Astrocyte (in vitro differentiated cells and primary cell): ENCODE results near the gene ATP6V1F. TPM values are rescaled to one million over a fixed set of nuclear protein-coding genes. Genes with fewer than 3 reads are reported as not detected.
A peak's percentile ranks its signal among the peaks of the same experiment; 100 is the strongest.

Experiments used
- DNase-seq: peaks from one replicate; pipeline ENCODE4 v3.0.0-alpha.2; 2010; ENCODE audit warnings: low read depth
- FAIRE-seq: peaks from 2 replicates; lab custom pipeline; 2011; peaks lifted over from hg19 to GRCh38; lab: Jason Lieb, UNC
- H2AFZ ChIP-seq: 2 replicates; pipeline ENCODE4 v1.6.0; 2012; ENCODE audit warnings: low read depth, low read length, inconsistent platforms
- H3K27ac ChIP-seq: 2 replicates; pipeline ENCODE4 v1.5.1; 2011; ENCODE audit warnings: low read depth, low read length, inconsistent platforms
- H3K27me3 ChIP-seq: 2 replicates; pipeline ENCODE4 v1.6.0; 2011; ENCODE audit warnings: low read length, inconsistent platforms; ENCODE audit not compliant: insufficient read depth
- H3K36me3 ChIP-seq: 2 replicates; pipeline ENCODE4 v1.5.1; 2011; ENCODE audit warnings: low read length, inconsistent platforms; ENCODE audit not compliant: insufficient read depth
- H3K4me1 ChIP-seq: 2 replicates; pipeline ENCODE4 v1.5.1; 2011; ENCODE audit warnings: low read length, inconsistent platforms; ENCODE audit not compliant: insufficient read depth
- H3K4me2 ChIP-seq: 2 replicates; pipeline ENCODE4 v1.6.0; 2012; ENCODE audit warnings: low read length, inconsistent platforms
- H3K4me3 ChIP-seq: 2 replicates; pipeline ENCODE4 v1.5.1; 2011; ENCODE audit warnings: low read depth, mild to moderate bottlenecking, low read length, inconsistent platforms; ENCODE audit not compliant: insufficient read depth
- H3K79me2 ChIP-seq: 2 replicates; pipeline ENCODE4 v1.6.0; 2012; ENCODE audit warnings: mild to moderate bottlenecking, low read length, inconsistent platforms; ENCODE audit not compliant: insufficient read depth
- H3K9ac ChIP-seq: 2 replicates; pipeline ENCODE4 v1.6.0; 2012; ENCODE audit warnings: mild to moderate bottlenecking, low read length, inconsistent platforms
- H3K9me3 ChIP-seq: 2 replicates; pipeline ENCODE4 v1.5.1; 2012; ENCODE audit warnings: low read depth, mild to moderate bottlenecking, low read length, inconsistent platforms; ENCODE audit not compliant: insufficient read depth
- H4K20me1 ChIP-seq: 2 replicates; pipeline ENCODE4 v1.6.0; 2012; ENCODE audit warnings: low read length, inconsistent platforms; ENCODE audit not compliant: insufficient read depth
- H3K27ac Mint-ChIP-seq: one replicate; pipeline ENCODE4 v1.8.0; 2021; ENCODE audit warnings: mild to moderate bottlenecking, mixed read lengths; ENCODE audit not compliant: unreplicated experiment
- H3K27me3 Mint-ChIP-seq: one replicate; pipeline ENCODE4 v1.8.0; 2021; ENCODE audit warnings: low read depth, mixed read lengths; ENCODE audit not compliant: unreplicated experiment
- H3K36me3 Mint-ChIP-seq: one replicate; pipeline ENCODE4 v1.8.0; 2021; ENCODE audit warnings: low read depth, mixed read lengths; ENCODE audit not compliant: unreplicated experiment
- H3K4me1 Mint-ChIP-seq: one replicate; pipeline ENCODE4 v1.8.0; 2021; ENCODE audit warnings: low read depth, mixed read lengths; ENCODE audit not compliant: unreplicated experiment
- H3K4me3 Mint-ChIP-seq: one replicate; pipeline ENCODE4 v1.8.0; 2021; ENCODE audit warnings: mild to moderate bottlenecking, moderate library complexity, mixed read lengths; ENCODE audit not compliant: unreplicated experiment
- H3K9me3 Mint-ChIP-seq: one replicate; pipeline ENCODE4 v1.8.0; 2021; ENCODE audit warnings: mild to moderate bottlenecking, mixed read lengths; ENCODE audit not compliant: unreplicated experiment
- EZH2 ChIP-seq: IDR thresholded peaks from 2 replicates; pipeline ENCODE4 v1.6.1; 2012; ENCODE audit warnings: mild to moderate bottlenecking, low read length, inconsistent platforms; ENCODE audit not compliant: insufficient read depth
- total RNA-seq: library from RNA; stranded (reverse); gene quantifications from 2 replicates; pipeline ENCODE4 v1.2.1, GENCODE V29; 2021
- TF ChIP-seq, protein P1 (sequence below): IDR thresholded peaks from 2 replicates; pipeline ENCODE4 v1.5.1; 2011; ENCODE audit warnings: low read depth, mild to moderate bottlenecking, inconsistent platforms, low read length, moderate library complexity; ENCODE audit not compliant: insufficient read depth

ATP6V1F gene
- total RNA-seq, 1 donor from 2014 or later = 193 TPM

DNA sequence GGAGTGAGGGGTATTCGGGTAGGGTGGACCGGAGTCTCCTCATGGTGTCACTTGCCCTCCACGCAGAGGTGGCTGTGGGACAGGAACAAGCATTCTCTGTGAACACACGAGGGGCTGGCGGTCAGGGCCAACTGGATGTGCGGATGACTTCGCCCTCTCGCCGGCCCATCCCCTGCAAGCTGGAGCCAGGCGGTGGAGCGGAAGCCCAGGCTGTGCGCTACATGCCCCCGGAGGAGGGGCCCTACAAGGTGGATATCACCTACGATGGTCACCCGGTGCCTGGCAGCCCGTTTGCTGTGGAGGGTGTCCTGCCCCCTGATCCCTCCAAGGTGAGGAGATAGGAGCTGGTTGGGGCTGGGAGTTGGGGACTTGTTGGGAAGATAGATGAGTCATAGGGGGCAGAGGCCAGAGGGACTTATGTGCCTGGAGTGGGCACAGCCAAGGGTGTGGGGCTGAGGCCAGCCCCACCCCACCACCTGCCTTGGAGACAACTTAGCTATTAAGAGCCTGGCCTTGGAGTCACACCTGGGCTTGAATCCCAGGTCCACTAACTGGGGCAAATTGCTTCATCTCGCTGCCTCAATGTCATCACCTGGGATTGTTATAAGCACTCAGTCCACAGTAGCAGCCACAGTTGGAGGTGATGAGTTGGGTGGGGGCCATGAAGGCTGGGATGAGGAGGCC, 18.6 kb upstream of the ATP6V1F start:
- no peaks in the 10 kb centered on the region for H3K27me3 Mint-ChIP-seq
- Histone ChIP-seq H3K4me3 (no peak overlapping the region), H3K9me3 (no peaks in the 10 kb centered on the region), H3K9ac (no peak overlapping the region), H3K27ac (no peak overlapping the region), H3K27me3 (no peaks in the 10 kb centered on the region), H3K79me2 (peaks cover 33% of the 10 kb centered on the region), H2AFZ (no peak overlapping the region), H4K20me1 (peaks cover 94% of the 10 kb centered on the region), H3K4me2 (no peak overlapping the region), H3K4me1 (peaks cover 11% of the 10 kb centered on the region), H3K36me3 (peaks cover 69% of the 10 kb centered on the region)
- DNase-seq (no peak), FAIRE-seq (no peak)
- no peak for TF ChIP-seq EZH2
- TF ChIP-seq, protein P1, sequence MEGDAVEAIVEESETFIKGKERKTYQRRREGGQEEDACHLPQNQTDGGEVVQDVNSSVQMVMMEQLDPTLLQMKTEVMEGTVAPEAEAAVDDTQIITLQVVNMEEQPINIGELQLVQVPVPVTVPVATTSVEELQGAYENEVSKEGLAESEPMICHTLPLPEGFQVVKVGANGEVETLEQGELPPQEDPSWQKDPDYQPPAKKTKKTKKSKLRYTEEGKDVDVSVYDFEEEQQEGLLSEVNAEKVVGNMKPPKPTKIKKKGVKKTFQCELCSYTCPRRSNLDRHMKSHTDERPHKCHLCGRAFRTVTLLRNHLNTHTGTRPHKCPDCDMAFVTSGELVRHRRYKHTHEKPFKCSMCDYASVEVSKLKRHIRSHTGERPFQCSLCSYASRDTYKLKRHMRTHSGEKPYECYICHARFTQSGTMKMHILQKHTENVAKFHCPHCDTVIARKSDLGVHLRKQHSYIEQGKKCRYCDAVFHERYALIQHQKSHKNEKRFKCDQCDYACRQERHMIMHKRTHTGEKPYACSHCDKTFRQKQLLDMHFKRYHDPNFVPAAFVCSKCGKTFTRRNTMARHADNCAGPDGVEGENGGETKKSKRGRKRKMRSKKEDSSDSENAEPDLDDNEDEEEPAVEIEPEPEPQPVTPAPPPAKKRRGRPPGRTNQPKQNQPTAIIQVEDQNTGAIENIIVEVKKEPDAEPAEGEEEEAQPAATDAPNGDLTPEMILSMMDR = no peak
- H3K4me1 Mint-ChIP-seq = no peaks in the 10 kb centered on the region
- H3K27ac Mint-ChIP-seq = no peak overlapping the region
- H3K9me3 Mint-ChIP-seq = no peaks in the 10 kb centered on the region
- peaks cover 15% of the 10 kb centered on the region for H3K36me3 Mint-ChIP-seq
- no peak overlapping the region for H3K4me3 Mint-ChIP-seq

DNA sequence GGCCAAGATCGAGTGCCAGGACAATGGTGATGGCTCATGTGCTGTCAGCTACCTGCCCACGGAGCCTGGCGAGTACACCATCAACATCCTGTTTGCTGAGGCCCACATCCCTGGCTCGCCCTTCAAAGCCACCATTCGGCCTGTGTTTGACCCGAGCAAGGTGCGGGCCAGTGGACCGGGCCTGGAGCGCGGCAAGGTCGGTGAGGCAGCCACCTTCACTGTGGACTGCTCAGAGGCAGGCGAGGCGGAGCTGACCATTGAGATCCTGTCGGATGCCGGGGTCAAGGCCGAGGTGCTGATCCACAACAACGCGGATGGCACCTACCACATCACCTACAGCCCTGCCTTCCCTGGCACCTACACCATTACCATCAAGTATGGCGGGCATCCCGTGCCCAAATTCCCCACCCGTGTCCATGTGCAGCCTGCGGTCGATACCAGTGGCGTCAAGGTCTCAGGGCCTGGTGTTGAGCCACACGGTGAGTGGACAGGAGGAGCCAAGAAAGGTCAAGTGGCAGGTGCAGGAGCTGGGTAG, 17.8 kb upstream of the ATP6V1F start:
- Mint-ChIP-seq H3K27ac (peak overlapping the region; percentile 53), H3K4me3 (no peak overlapping the region), H3K36me3 (peaks cover 12% of the 10 kb centered on the region), H3K27me3 (no peaks in the 10 kb centered on the region), H3K4me1 (no peaks in the 10 kb centered on the region), H3K9me3 (no peaks in the 10 kb centered on the region)
- no peaks in the 10 kb centered on the region for H3K9me3 ChIP-seq
- peaks cover 93% of the 10 kb centered on the region for H4K20me1 ChIP-seq
- no peaks in the 10 kb centered on the region for H3K27me3 ChIP-seq
- H3K4me3 ChIP-seq = no peak overlapping the region
- peaks cover 71% of the 10 kb centered on the region for H3K36me3 ChIP-seq
- no peak overlapping the region for H3K27ac ChIP-seq
- no peak for TF ChIP-seq EZH2
- TF ChIP-seq, protein P1 = no peak
- no peak for DNase-seq
- peaks cover 27% of the 10 kb centered on the region for H3K79me2 ChIP-seq
- no peak for FAIRE-seq
- no peak overlapping the region for H2AFZ ChIP-seq
- no peak overlapping the region for H3K9ac ChIP-seq
- H3K4me2 ChIP-seq = no peak overlapping the region
- peaks cover 11% of the 10 kb centered on the region for H3K4me1 ChIP-seq

DNA sequence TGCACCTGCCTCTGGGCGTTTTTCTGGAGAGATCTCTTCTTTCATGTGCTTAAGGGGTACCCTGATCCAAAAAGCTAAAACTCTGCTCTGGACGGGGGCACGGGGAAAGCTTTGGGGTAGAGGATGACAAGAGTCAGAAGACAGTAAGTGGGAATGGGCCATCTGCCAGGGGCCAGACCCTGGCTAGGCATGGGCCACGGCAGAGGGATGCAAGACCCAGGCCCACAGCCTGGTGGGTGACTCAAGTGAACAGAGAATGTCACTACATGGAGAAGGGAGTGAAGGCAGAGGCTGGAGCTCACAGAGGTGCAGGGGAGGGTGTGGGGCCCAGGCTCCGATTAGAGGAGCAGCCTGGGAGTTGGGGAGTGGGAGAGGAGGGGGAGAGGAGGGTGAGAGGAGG, 17.2 kb upstream of the ATP6V1F start:
- no peaks in the 10 kb centered on the region for H3K27me3 ChIP-seq
- H3K79me2 ChIP-seq = peaks cover 25% of the 10 kb centered on the region
- Mint-ChIP-seq H3K27ac (no peak overlapping the region), H3K4me3 (no peak overlapping the region), H3K36me3 (peaks cover 15% of the 10 kb centered on the region), H3K27me3 (no peaks in the 10 kb centered on the region), H3K4me1 (no peaks in the 10 kb centered on the region), H3K9me3 (no peaks in the 10 kb centered on the region)
- no peak overlapping the region for H3K4me2 ChIP-seq
- no peak overlapping the region for H3K9ac ChIP-seq
- no peak for FAIRE-seq
- H3K4me3 ChIP-seq = no peak overlapping the region
- H3K9me3 ChIP-seq = no peaks in the 10 kb centered on the region
- H3K4me1 ChIP-seq = peaks cover 11% of the 10 kb centered on the region
- H2AFZ ChIP-seq = no peak overlapping the region
- DNase-seq = no peak
- H3K27ac ChIP-seq = no peak overlapping the region
- TF ChIP-seq, protein P1 = no peak
- no peak for TF ChIP-seq EZH2
- H4K20me1 ChIP-seq = peaks cover 93% of the 10 kb centered on the region
- peaks cover 72% of the 10 kb centered on the region for H3K36me3 ChIP-seq
